H4 (cell line): ENCODE data around the gene RARB. TPM values are rescaled to one million over a fixed set of nuclear protein-coding genes. Genes with fewer than 3 reads are reported as not detected.

Experiments
- DNase-seq: peaks from one replicate; pipeline ENCODE4 v3.0.0-alpha.2; 2015; ENCODE audit warnings: low spot score
- total RNA-seq: library from RNA; depleted of rRNA; stranded (reverse); fragments of >200 nt; shearing (Covaris generic); gene quantifications from 2 replicates; pipeline ENCODE4 v1.2.3, GENCODE V29; 2014; rRNA removed

The RARB gene
- total RNA-seq, 1 experiment from 2014 or later: 1.0 TPM

- peak; percentile 64 for DNase-seq
These were observed 176.2 kb downstream of the RARB start for GRCh38 chr3:25604107-25604805.

GRCh38 chr3:25610167-25610566 is 182.1 kb downstream of the RARB start:
- no peak for DNase-seq

DNA sequence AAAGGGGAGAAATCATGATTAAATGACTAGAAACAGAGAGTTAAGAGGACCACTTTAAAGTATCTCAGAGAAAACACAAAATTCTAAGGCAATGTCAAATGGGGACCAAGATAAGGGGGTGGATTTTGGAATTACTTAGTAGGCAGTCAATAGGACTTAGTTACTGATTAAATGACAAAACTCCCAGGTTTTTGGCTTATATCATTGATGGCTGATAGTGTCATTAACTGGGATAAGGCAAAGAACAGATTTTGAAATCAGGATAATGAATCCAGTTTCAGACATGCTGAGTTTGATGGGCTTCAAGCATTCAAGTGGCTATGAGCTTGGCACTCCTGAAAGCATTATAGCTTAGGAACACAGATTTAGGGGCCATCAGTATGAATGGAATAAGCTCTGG is 182.7 kb downstream of the RARB start:
- DNase-seq: no peak

DNA sequence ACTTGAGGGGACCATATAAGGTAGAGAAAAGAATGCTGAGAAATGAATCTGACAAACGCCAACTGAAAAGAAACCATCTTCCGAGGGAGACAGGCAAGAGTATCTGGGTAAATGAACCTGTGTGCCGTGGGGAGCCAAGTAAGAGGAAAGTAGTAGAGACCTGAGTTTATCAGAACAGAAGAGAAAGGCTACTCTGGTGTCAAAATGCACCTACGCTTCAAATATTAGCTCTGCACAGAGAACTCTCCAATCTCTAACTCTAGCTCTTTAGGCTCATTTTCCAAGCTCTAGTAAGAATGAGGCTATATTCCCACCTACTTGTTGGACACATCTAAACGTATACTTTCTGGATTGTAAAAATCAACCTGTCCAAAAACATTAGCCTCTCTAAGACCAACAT is 183.1 kb downstream of the RARB start:
- no peak for DNase-seq

DNA sequence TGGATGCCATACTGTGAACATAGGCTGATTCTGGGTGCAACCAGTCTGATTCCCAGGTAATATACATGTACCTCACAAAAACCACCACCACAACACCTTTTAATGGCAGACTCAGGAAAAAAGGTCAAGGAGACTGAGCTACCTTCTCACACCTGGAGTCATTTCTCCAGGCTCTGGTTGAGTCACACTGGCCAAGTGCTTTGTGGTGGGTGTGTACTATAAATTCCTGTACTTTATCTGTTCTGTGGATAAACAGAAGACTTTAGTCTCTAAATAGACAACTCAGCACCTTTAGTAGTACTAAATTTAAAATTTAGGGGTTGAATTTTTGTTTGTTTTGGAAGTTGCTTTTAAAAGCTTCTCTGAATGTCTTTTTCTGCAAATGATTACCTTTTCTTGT is 190.0 kb downstream of the RARB start:
- DNase-seq: no peak

DNA sequence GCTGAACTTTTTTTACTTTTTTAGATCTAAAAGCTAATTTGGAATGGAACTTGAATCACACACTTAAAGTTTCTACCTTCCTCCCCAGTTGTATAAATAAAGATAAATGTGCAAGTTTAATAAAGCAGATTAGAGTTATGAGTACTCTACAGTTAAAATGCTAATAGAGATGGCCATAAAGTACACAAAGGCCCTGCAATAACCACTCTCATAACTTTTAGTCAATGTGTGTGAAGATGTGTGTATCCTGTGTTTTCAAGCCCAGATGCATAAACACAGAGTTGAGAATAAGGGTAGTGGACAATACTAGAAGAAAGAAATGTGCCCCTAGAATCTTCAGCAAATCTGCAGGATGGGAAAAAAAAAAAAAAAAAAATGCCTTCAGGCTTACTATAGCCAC is 191.3 kb downstream of the RARB start:
- no peak for DNase-seq

GRCh38 chr3:25620493-25620892 is 192.4 kb downstream of the RARB start:
- DNase-seq: no peak

GRCh38 chr3:25621087-25621486 is 193.0 kb downstream of the RARB start:
- DNase-seq: no peak

GRCh38 chr3:25631989-25632388 is 203.9 kb downstream of the RARB start:
- no peak for DNase-seq

GRCh38 chr3:25633919-25634318 is 205.9 kb downstream of the RARB start:
- no peak for DNase-seq

DNA sequence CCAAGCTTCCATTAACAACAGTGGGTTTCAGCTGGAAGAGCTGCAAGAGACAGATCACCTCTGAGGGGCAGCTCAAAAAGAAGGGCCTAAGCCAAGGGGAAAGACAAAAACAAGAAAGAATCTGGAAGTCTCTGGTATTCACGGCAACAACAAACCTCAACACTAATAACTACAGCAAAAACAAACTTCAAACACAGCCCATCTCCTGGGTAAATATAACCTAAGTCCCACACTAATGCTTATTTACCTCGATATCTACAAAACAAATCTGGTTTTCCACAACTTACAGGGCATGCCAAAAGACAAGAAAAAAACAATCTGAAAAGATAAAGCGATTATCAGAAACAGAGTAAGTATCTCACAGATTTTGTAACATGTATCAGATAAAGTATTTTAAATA is 207.0 kb downstream of the RARB start:
- DNase-seq: no peak

Other genes starting within 250 kb of the RARB start
- gene TOP2B, start 236.6 kb downstream of the RARB start, total RNA-seq: 38.9 and 45.3 TPM in 2 replicates